GM21423 (cell line): Measurements from ENCODE around the gene PEDS1.
"Not testable (repeated sequence)": the region's sequence is repeated elsewhere in the genome, so short reads cannot be mapped to it uniquely, and the experiment has no call there.

Experiments used
- ATAC-seq: cut with Tn5 transposase; IDR thresholded peaks from one replicate; pipeline ENCODE4 v1.9.1; 2021; ENCODE audit warnings: mild to moderate bottlenecking, moderate library complexity; ENCODE audit not compliant: unreplicated experiment

Gene PEDS1

DNA sequence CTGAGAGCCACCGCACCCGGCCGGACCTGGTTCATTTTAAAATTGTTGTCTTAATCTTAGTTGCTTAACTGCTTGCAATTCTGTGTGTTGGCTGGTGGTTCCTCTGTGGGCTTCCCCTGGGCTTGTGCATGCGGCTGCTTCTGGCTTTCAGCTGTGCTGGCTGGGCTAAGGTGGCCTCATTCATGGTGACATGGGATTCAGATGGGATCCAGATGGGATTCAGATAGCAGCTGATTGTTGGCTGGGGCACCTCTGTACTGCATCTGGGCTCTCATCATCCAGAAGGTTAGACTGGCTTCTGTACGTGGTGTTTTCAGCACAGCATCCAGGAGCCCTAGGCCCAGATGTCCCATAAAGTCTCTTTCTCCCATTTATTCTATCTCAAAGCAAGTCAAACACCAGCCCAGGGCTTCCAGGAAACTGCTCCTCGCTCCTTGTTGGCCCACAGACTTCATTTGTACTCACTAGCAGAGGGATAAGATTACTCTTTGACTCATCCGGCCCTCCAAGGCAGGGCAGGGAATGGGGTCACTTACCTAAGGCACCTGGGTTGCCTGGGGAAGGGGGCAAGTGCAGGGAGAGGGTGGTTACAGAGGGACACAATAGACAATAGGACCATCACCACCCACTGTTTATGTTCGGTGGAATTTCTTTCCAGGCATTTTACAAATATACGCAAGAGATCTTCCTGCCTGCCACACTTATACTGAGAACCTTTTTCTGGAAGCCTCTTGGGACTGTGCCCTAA lies 10.2 kb upstream of the PEDS1 start:
- no peak for ATAC-seq

GRCh38 chr20:50161494-50161893 lies 8.0 kb upstream of the PEDS1 start:
- ATAC-seq = not testable (repeated sequence)

DNA sequence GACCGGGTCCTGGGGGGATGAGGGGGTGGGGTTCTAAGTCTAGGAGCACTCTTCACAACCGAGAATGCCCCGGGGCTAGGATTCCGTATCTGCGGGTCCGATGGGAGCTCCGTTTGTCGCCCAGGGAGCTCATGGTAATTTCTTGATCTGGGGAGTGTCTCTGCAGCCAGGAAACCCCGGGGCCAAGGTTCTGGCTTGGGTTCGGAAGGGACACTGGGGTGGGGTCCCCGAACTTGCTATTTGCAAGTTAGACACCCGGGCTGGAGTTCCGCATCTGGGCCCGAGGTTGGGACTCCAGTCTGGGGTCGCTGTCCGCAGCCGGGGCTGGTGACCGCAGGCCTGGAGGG lies 397 bp downstream of the PEDS1 start:
- no peak for ATAC-seq

GRCh38 chr20:50152394-50153152 lies 950 bp downstream of the PEDS1 start:
- ATAC-seq = no peak

- ATAC-seq = no peak
These were observed 2.3 kb downstream of the PEDS1 start for GRCh38 chr20:50151034-50151743.

- no peak for ATAC-seq
These were observed 3.9 kb downstream of the PEDS1 start for GRCh38 chr20:50149481-50150254.

- ATAC-seq = no peak
These were observed 6.5 kb downstream of the PEDS1 start for GRCh38 chr20:50146732-50147662.

- no peak for ATAC-seq
These were observed 7.3 kb downstream of the PEDS1 start for GRCh38 chr20:50146214-50146613.

- ATAC-seq = no peak
These were observed 8.0 kb downstream of the PEDS1 start for GRCh38 chr20:50145566-50145965.

DNA sequence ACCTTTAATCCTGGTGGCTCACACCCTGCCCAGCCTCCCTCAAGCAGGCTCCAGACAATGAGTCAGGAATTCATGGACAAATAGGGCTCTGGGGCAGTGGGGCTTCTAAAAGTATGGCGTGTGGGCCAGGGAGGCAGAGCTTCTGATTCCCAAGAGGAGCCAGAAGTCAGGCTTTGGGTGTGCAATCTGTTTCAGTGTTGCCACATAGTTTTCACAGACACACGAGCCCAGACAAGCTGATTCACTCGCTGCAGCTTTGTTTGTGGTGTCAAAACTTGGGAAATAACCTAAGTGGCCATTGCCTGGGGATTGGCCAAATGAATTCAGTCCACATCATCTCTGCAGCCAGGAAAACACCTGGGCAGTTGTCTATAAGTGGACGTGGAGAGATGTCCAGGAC lies 9.2 kb downstream of the PEDS1 start:
- ATAC-seq = no peak

- ATAC-seq = no peak
These were observed 10.7 kb downstream of the PEDS1 start for GRCh38 chr20:50142812-50143211.

GRCh38 chr20:50141811-50142561 lies 11.5 kb downstream of the PEDS1 start:
- ATAC-seq = no peak

DNA sequence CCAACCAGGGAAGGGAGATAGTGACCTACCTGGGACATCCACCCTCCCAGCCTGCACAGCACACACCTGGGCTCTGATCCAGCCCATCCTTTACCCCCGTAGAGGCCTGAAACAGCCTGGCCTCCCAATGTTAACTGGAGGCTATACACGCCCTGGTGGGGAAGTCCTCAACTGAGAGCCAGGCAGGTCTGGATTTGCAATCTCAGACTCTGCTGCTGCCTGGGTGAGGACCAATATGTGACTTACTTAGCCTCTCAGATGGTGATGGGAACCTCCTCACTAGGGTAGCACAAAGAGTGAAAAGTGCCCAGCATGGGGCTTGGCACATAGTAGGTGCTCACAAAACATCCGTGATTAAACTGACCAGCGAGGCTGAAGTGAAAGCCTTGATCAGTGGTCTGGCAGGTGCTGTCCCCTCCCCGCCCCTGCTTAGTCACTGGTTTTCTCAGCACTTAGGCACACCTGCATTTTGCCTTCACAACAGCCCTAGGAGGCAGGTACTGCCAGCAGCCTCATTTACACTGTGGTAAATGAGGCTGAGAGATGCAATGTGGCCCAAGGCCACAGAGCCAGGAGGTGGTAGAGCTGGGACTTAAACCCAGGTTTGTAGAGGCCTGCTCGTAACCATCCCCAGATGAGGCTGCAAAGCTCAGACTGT lies 12.4 kb downstream of the PEDS1 start:
- ATAC-seq = no peak

DNA sequence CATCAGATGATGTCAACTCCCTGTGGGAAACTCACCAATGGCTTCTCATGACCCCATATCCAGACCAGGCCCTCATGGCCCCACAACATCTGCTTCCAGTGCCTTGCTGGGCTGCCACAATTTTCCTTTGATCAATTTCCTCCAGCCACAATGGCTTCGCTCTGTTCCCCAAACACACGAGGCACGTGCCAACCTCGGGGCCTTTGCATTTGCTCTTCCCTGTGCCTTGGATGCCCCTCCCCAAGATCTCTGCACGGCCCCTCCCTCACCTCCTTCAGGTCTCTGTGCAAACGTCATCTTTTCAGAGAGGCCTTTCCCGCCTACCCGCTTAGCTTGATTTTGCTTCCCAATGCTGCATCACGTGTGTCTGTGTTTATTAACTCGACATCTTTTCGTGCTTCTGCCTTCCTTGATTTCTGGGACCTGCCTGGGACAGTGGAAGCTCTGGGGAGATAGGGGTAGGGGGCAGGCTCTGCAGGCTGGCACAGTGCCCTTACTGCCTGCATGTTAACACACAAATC lies 13.1 kb downstream of the PEDS1 start:
- no peak for ATAC-seq

DNA sequence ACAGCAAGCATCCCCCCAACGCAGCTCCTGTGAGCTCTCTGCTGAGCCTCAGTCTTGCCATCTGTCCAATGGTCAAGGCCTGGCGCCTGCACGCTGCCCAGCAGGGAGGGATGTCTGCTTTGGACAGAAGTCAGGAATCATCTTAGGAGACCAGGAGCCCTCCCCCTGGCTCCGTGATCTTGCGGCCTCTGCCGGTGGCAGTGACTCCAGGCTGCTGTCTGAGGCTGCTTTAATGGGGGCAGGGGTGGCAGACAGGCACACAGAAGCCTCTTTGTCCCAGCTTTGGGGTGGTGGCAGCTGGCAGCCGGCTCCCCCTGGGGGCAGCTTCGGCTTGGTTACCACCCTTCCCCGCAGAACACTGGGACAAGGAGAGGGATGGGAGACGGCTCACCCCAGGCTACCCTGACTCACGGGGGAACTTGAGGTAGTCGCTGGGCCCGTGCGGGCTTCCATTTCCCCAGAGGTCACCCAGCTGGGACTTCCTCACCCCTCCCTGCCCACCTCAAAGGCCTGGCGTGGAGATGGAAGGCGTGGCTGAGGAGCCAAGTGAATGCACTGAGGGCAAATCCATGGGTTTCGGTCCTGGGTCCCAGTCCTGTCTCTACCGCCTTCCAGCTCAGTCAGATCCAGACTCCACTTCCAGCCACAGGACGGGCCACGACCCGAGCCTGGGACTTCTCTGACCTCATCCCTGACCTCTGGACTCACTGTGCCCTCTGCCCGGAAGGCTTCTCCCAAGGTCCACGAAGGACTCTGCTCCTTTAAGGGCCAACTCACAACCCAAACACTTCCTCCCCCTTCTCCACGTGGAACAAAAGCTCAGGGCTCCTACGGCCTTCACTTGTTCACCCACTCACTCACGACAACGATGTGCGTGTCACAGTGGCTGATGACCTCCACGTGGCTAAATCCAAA lies 14.8 kb downstream of the PEDS1 start:
- ATAC-seq = no peak

GRCh38 chr20:50138120-50138478 lies 15.4 kb downstream of the PEDS1 start:
- no peak for ATAC-seq

DNA sequence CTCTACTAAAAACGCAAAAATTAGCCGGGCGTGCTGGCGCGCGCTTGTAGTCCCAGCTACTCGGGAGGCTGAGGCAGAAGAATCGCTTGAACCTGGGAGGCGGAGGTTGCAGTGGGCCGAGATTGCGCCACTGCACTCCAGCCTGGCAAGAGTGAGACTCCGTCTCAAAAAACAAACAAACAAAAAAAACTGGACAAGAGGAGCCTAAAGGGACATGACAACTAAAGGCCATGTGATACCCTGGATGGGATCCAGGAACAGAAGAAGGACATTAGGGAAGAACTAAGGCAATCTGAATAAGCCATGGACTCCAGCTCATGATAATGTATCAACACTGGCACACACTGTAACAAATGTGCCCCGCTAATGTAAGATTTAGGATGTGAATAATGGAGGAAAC lies 15.8 kb downstream of the PEDS1 start:
- not testable (repeated sequence) for ATAC-seq
